HG02840 (cell line): ENCODE results near the gene TMEM222.

Source experiments
- ATAC-seq: cut with Tn5 transposase; IDR thresholded peaks from one replicate; pipeline ENCODE4 v1.9.1; 2021; ENCODE audit warnings: mild to moderate bottlenecking, moderate library complexity, moderate number of reproducible peaks; ENCODE audit not compliant: unreplicated experiment, low FRiP score

Gene TMEM222

DNA sequence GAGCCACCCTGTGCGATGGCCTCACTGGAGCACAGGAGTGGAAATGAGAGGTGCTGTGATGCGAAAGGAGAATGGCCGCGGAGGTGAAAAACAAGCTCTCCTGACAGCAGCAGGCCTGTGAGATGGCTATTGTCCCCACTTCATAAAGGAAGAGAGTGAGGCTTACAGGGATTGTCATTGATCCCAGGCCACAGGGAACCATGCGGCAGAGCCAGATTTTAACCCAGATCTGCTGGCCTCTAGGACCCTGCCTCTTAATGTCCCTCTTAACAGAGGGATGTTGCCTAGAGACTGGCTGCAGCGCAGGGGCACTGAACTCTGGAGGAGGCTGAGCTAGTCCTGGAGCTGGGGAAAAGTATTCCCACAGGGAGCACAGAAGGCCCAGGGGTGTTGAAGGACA lies 16.8 kb downstream of the TMEM222 start:
- ATAC-seq: no peak

DNA sequence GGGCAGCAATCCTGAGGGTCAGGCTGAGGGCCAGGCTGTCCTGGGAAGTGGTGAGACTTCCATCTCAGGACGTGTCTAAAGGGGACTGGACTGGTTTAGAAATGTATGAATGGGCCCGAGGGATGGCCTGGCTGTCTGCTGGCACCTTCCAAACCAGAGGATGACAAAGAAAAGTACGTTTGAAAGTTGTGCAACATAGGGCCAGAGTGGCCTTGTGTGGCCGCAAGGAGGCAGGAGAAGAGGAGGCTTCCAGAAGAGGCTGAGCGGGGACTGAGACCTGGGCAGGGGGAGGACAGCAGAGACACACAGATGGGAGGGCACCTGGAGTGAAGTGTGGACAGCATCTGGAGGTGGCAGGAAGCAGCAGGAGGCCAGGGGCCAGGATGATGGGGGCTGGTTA lies 17.2 kb downstream of the TMEM222 start:
- ATAC-seq: no peak

DNA sequence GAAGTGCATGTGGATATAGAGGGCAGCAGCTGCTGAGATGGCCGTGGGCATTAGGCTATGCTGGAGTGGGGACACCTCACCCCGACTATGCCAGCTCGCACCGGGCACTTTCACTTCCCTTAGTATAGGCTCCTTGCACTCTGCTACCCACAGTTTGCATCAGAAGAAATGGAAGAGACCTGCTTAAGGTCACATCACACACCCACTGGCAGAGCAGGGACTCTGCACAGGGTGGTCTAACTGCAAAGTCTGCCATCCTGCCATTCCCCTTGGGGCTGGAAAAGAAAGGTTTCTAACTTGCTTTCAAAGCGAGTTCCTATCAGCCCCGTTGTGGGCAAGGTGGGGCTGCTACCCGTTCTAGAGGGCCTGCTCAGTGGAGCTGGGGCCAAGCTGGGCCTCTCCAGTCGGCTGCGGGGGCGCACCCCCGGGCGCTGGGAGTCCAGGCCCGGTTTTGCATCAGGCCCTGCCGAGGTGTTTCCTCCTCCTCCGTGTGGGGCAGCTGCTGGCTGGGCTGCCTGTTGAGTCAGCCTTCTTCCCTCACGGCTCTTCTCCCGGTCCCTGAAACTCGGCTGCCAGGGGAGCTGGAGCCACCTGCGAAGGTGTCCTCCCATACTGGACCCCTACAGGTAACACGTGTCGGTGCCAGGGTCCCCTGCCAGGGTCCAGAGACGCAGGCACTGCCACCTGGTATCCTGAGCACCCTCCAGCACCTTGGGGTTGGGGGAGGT lies 19.7 kb downstream of the TMEM222 start, which contains the start of gene SYTL1:
Gene SYTL1 (plus strand): TSS at position 498 of the 728 bp plus-strand sequence. CDS start 3,313 bp downstream, outside the sequence.
- ATAC-seq: no peak

DNA sequence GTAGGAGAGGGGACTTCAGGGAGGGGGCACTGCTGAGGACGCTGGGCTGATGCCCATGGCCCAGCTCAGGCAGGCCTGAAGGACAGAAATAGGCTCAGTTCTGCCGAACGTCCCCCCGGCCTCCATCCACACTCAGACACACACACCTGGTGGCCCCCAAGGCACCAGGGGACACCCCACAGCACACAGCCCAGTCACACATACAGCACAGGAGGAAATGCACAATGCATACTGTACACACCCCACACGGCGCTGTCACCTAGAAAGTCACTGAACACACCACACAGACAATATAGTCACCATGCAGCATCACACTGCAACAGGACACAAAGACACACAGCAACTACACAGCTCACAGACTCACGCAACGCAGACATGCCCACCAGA lies 20.4 kb downstream of the TMEM222 start:
- ATAC-seq: no peak

DNA sequence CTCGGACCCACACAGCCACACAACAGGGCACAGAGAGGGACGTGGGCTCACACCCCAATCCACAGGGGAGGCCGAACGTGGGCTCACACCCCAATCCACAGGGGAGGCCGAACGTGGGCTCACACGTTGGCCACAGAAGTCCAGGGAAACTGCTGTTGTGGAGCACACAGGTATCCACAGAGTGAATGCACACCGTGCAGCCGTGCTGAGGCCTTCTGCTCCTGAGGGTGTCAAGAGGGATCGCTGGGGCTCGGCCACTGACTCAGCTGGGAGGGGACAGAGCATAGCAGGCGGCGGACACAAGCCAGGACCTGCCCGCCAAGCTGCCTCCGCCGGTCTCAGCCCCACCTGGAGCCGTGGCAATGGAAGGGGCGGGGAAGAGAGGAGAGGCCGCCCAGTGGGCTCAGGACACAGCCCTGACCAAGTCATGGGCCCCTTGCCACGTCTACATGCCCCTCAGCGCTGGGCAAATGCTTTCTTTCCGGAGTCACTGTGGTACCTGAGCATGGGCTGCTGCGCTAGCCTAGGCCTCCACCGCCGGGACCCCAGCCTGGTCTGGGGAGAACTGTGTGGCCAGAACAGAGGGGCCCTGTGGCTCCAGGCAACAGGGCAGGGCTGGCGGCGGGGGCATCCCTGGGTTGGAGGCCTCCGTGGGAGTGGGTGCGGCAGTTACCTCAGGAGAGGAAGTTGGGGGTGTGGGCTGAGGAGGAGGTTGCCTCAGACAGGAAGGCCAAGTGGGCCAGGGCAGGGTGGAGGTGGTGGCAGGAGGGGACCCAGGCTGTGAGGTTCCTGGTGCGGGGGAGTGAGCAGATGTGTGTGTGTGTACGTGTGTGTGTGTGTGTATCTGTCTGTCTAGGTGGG lies 21.0 kb downstream of the TMEM222 start:
- ATAC-seq: no peak

DNA sequence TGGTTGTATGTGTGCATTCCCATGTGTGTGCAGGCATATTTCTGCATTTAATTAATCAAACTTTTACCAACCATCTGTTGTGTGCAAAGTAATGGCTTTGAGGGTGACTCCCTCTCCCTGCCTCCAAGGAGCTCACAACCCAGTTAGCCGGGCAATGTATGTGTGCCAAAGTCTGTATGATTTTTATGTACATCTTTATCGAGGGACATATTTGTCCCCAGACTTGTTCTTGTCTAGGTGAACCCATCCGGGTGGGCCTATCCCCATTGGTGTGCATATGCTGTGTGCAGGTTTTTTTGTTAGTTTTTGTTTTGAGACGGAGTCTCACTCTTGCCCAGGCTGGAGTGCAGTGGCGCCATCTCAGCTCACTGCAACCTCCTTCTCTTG lies 21.7 kb downstream of the TMEM222 start:
- no peak for ATAC-seq

DNA sequence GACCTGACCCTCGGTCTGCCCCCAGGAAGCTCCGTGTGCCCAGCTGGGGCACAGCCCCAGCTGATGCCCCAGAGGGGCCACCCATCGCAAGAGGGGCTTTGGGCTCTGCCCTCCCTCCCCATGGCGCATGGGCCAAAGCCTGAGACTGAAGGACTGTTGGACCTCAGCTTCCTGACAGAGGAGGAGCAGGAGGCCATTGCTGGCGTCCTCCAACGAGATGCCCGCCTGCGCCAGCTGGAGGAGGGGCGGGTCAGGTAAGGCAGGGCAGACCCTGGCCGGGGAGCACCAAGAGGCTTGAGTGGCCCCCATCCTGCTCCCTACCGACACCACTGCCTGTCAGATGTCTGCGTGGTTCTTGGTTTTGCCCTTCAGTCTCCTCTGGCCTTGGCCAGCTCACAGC lies 23.3 kb downstream of the TMEM222 start:
- ATAC-seq: no peak

DNA sequence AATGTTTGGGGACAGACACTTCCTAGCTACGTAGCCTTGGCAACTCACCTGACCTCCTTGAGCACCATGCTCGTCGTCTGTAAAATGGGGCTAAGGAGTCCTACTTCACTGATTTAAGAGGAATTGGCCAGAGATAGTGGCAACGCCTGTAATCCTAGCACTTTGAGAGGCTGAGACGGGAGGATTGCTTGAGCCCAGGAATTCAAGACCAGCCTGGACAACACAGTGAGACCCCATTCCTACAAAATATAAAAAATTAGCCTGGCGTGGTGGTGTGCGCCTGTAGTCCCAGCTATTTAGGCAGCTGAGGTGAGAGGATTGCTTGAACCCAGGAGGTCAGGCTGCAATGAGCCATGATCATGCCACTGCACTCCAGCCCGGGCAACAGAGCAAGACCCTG lies 24.4 kb downstream of the TMEM222 start:
- no peak for ATAC-seq

DNA sequence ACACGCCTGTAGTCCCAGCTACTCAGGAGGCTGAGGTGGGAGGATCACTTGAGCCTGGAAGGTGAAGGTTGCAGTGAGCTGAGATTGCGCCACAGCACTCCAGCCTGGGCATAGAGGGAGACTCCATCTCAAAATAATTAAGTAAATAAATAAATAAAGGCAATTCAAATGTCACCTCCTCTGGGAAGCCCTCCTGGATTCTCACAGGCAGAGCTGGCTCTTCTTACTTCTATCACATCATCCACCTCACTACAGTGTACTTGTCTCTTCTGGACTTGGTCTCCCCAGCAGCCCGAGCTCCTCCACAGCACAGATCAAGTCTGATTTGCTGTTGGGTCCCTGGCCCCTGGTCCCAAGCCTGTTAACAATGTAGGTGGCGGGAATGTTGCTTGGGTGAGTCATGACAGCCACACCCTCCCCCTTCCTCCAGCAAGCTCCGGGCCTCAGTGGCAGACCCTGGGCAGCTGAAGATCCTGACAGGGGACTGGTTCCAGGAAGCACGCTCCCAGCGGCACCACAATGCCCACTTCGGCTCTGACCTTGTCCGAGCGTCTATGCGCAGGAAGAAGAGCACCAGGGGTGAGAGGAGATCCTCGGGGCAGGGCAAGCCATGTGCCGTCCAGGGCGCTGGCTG lies 25.1 kb downstream of the TMEM222 start:
- ATAC-seq: no peak

DNA sequence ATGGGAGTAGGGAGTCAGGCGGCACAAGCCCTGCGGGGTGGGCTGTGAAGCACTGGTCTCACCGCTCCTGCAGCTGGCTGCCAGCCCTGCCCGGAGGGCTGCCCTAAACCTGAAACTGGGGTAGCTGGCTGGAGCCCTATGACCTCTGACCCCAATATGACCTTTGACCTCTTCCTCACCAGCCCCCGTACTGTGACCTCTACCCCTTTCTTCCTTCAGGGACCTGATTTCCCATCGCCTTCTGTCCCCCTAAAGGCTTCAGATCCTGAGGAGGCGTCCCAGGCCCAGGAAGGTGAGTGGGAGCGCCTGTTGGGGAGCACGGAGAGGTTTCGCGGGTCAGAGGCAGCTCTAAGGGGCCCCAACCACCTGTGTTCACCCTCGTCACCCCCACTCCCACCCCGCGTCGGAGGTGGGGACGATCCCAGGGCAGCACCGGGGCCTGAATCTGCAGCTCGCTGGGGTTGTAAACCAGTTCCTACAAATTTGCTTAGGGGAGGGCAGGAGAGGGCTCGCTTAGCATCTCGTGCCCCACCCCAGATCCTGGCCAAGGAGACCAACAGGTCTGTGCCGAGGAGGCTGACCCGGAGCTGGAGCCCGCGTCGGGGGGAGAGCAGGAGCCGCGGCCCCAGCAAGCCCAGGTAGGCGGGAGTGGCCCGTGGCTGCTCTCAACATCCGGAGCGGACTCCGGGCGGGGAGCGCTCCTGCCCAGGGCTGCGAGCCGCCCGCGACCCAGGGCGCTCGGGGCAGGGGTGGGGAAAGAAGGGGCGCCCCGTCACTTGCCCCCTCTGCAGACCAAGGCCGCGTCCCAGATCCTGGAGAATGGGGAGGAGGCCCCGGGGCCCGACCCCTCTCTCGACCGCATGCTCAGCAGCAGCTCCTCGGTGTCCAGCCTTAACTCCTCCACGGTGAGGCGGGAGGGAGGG lies 27.2 kb downstream of the TMEM222 start:
- no peak for ATAC-seq

DNA sequence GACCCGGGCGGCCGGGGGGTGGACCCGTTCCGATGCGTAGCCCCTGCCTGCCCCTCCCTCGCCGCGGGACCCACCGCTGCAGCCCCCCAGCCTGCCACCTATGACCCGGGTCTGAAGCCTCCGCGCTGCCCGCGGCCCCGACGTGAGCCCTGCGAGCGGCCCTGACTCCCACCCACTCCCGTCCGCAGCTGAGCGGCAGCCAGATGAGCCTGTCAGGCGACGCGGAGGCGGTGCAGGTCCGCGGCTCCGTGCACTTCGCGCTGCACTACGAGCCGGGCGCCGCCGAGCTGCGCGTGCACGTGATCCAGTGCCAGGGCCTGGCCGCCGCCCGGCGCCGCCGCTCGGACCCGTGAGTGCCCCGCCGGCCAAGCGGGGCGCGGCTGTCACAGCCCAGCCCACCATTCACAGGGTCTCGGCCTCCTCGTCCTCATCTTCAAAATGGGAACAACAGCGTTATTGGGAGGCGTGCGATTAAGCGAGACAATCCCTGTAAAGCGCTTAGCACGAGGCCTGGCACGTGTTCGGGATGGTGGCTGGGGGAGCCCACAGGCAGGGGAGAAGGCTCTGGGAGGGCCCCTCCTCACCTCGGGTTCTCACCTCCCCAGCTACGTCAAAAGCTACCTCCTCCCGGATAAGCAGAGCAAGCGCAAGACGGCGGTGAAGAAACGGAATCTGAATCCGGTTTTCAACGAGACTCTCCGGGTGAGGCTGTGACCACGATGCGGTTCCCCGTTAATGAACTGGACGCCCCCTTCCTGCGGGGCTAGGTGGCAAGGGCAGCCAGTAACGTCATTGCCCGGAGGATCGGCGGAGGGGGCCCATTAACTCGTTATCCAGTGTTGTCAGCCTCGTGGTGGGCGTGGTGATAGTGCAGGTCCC lies 28.1 kb downstream of the TMEM222 start:
- no peak for ATAC-seq

DNA sequence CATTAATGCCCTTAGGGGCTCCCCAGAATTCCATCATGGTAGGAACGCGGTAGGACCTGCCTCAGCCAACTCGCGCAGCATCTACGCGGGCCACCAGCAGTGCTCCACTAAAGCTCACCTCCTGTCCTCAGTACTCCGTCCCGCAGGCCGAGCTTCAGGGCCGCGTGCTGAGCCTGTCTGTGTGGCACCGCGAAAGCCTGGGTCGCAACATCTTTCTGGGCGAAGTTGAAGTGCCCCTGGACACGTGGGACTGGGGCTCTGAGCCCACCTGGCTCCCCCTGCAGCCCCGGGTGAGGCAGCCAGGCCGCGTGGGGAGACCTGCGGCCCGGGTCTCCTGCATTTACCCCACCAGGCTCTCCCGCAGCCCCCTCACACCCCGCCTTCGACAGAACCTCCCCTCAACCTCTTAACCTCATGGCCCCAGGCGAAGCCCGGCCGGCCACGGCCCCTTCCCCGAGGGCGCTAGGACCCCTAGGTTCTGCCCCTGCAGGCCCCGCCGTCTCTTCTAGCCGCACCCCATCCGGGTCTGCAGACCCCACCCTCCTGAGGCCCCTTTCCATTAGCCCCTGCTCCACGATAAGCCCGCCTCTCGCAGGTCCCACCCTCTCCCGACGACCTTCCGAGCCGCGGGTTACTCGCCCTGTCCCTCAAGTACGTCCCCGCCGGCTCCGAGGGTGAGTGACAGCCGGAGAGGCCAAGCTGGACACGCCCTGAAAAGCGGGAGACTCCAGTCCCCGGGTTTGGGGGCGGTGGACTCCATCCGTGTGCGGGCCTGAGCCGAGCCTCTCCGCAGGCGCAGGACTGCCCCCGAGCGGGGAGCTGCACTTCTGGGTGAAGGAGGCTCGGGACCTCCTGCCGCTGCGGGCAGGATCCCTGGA lies 28.9 kb downstream of the TMEM222 start:
- ATAC-seq: no peak

DNA sequence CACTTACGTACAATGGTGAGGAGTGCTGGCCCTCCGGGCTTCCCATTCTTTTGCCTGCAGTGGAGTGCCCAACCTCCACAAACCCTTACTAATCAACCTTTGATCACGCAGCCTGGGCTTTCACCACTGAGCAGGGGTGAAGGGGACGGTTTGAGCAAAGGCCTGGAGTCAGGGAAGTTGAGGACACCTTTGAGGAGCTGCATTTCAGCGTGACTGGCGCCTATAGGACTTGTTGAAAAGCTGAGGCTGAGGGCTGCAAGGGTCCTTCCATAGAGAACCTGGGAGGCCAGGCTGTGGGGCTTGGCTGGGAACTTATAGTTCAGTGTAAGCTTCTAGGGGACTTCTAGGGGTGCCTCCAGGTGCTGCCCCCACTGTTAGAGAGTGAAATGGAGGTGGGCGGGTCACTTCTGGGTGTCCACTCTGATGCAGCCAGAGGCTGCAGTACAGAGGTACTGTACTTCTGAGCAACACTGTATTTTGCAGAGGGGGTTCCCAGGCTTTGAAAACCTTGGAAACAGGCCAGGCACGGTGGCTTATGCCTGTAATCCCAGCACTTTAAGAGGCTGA lies 29.7 kb downstream of the TMEM222 start:
- ATAC-seq: no peak

DNA sequence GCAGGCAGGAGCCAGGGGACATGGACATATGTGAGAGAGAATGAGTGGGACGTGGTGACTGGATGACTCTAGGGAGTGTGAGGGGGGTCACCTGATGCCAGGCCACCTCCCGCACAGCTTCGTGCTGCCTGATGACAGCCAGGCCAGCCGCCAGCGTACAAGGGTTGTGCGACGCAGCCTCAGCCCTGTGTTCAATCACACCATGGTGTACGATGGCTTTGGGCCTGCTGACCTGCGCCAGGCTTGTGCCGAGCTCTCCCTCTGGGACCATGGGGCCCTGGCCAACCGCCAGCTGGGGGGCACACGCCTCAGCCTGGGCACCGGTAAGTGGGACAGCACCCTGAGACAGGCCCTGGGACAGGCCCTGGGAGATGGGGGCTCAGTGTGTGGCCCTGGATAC lies 31.2 kb downstream of the TMEM222 start:
- no peak for ATAC-seq

DNA sequence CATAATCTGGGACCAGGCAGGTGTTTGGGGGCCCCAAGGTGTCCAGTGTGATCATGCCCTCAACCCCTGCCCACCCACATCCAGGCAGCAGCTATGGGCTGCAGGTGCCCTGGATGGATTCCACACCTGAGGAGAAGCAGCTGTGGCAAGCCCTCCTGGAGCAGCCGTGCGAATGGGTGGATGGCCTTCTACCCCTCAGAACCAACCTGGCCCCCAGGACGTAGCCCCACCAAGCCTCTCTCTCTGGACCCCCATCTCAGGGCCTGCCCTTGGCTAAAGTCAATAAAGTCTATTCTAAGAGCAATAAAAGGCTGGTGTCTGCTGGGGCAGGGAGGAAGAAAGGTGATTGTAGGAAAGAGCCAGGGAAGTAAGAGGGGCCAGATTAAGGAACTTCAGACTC lies 31.7 kb downstream of the TMEM222 start:
- no peak for ATAC-seq

DNA sequence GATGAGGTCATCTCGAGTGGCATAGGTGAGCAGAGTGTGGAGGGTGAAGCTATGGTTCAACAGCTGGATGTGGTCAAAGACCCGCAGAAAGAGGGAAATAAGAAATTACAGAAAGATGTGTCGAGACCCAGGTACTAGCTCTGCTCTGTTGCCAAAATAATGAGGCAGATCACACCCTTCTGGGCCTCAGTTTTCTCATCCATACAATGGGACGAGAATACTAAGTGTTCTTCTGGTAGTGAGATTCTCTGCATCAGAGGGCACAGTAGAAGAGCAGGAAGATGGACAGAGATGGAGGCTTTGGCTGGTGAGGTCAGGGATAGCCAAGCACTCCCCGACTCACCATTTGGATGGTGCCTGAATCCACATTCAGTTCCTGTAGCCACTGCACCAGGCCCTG lies 33.7 kb downstream of the TMEM222 start:
- no peak for ATAC-seq

DNA sequence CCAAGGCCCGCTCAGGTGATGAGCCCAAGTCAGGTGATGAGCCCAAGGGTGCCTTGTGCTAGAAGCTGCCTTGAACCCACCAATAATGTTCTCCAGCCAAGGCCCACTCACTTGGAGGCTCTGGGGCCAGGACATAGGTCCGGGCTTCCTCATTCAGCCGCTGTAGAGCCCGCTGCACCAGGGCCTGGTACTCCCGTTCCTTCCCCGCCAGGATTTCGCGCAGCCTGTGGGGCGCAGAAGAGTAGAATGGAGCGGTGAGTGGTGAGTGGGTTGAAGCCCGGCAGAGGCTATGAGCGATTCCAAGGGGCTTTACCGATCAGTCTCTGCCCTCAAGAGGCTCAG lies 34.3 kb downstream of the TMEM222 start:
- no peak for ATAC-seq

DNA sequence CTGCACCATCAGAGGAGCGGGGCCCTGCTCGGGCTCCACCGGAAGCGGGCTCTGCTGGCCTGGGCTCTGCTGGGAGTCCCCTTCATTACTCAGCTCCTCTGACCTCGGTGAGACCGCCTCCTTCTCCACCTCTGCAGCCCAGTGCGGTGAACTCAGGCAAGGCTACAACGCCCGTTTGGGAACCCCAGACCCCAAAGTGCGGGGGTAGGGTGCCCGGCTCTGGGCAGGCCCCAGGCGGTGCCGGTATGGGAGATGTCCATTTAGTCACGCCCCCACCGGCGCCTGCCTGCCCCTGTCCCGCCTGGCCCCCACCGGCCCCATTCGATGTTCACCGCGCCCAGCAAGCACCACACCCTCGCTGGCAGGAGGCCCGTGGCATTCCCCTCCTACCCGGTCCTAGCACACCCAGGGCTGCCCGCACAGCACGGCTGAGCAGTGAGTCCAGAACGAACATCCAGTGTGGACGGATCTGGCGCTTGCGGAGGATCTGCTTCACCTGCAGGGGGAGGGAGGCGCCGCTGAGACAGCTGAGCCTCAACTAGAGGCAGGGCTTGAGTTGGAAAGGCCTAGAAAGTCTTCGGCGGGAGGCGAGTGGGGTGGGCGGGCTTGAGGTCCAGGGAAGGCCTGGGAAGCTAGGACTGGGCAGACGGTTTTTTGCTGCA lies 34.8 kb downstream of the TMEM222 start:
- ATAC-seq: no peak
